GM04503 (cell line): Measurements from ENCODE around the gene FBXO34.
"Not testable (repeated sequence)": the region's sequence is repeated elsewhere in the genome, so short reads cannot be mapped to it uniquely, and the experiment has no call there.

Experiments used
- DNase-seq: peaks from one replicate; pipeline ENCODE4 v3.0.0-alpha.2; 2012; ENCODE audit warnings: low read depth

Gene FBXO34

GRCh38 chr14:55382483-55382882 is 111.3 kb downstream of the FBXO34 start:
- DNase-seq = no peak

- not testable (repeated sequence) for DNase-seq
Observed at GRCh38 chr14:55383056-55383466, 111.8 kb downstream of the FBXO34 start.

GRCh38 chr14:55383541-55384140 is 112.4 kb downstream of the FBXO34 start:
- DNase-seq = no peak

GRCh38 chr14:55384536-55384935 is 113.3 kb downstream of the FBXO34 start:
- no peak for DNase-seq

DNA sequence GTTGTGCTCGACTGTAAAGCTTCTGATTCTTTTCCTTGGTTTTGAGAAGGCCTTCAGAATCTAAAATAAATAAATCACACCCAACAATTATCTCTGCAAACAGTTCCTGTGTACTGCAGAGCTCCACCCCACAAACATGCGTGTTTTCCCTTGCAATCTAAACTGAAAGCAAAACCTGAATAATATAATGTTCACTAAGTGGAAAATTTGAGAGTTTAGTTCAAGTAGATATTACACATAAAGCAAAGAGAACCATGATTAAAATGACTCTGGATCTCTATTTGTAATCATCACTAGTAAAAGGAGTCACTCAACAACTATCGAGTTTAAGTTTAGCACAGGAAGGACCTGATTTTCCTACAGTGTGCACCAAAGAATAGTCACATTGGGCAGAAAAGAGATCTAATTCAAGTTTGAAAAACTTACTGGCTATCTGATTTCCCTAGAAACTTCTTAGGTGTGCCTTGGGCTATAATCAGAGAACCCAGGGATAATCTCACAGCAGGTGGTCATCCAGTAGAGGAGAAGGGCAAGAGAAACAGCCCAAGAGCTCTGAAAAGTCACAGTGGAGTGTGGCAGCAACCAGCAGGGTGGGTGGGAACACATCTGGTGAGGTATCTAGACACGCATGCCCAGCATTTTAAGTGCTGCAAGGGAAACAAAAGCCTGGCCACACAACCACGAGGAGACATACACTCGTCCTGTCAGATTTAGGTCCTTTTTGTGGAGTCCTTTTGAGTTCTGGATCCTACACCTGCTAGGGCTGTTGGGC is 115.0 kb downstream of the FBXO34 start:
- no peak for DNase-seq

GRCh38 chr14:55387121-55387520 is 115.9 kb downstream of the FBXO34 start:
- no peak for DNase-seq

- DNase-seq = no peak
Observed at GRCh38 chr14:55388160-55388559, 116.9 kb downstream of the FBXO34 start.

DNA sequence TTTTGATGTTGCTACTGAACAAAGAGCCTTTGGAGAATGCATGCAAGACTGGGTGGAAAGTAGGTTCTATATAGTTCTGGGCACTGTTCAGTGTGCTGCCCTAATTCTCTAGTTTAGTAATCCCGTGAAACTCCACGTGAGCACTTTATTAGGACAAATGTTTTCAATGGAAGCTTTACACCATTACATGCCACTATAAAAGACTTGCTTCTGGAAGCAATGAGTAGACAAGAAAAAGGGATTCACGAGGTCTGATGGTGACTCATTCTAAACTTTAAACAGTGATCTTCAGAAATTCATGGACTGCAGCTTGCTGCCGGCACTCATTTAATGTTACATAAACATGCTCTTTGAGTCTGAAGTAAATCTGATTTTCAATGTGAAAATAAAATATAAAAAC is 118.1 kb downstream of the FBXO34 start:
- DNase-seq = peak; percentile 60

- DNase-seq = peak; percentile 86
Observed at GRCh38 chr14:55398679-55399078, 127.5 kb downstream of the FBXO34 start.

DNA sequence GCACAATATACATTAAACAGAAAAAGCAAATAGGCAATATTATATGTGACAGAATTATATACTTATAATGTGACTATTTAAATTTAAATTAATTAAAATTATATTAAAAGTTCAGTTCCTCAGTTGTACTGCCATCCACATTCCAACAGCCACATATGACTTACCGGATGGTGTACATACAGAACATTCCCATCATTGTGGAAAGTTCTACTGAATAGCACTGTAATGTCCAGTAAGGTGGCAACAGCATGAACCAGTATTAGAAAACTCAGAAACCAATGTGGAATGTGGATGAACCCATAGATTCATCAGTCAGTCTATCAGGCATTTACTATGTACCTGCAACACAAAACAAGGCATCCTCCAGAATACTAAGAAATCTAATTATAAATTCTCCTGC is 128.0 kb downstream of the FBXO34 start:
- DNase-seq = no peak

DNA sequence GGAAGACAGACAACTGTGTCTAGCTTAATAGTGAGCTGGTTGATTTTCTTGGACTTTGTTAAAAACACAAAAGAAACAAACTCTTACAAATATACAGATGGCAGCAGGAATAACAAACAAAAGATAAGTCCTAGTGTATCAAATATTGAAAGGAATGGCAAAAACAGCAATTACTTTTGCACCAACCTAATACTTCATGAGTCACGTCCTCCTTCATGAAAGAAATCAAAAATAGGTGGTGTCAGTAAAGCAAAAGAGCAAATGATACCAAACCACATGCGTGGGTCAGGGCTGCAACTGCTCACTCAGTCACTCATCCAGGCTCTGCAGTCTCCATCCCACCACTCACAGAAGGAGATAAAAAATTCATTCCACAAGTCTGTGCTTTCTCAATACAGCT is 128.6 kb downstream of the FBXO34 start:
- no peak for DNase-seq

DNA sequence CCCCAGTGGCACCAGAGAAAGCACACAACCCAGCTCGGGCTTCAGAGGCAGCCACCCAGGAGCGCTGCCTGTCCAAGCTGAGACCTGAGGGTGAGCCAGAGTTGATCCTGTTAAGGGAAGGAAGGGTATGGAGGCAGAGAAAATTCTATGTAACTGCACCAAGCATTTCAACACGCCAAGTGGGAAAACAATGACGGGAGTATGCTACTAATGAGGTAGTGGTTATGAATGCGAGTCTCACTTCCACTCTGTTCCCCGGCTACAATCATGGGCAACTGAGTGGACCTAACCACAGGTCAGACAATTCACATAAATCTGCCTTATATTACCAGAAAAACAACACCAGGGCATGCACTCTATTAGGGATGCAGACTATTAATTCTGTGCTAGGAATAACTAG is 130.5 kb downstream of the FBXO34 start:
- no peak for DNase-seq
